Stimulated activated CD8-positive, alpha-beta memory T cell treated with anti-CD3 and anti-CD28 coated beads, Interleukin-12 subunit alpha, Interleukin-12 subunit beta, amount 100 ng/mL, for 4 hours (primary cell): Measurements from ENCODE around the gene PLAC1.

ENCODE experiments used
- DNase-seq: peaks from one replicate; pipeline ENCODE4 v3.0.0-alpha.2; 2020; ENCODE audit warnings: low read depth

The PLAC1 gene

DNA sequence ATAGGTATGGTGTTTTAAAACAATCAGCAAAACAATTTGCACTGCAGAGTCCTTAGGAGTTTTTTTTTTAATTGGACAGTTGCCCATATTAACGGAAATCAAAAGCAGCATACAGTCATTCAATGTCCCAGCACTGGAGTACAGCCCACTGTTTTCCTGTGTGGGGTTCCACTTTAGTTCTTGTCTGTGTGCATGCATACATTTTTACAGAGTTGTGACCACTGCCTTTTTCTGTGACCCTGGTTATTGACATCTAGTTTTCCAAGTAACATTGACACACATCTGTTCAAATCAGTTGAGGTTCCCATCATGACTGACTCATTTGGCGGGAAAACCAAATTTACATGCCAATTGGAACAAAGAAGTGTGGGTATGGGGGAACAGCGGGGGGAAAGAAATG, 115.0 kb downstream of the PLAC1 start:
- no peak for DNase-seq

DNA sequence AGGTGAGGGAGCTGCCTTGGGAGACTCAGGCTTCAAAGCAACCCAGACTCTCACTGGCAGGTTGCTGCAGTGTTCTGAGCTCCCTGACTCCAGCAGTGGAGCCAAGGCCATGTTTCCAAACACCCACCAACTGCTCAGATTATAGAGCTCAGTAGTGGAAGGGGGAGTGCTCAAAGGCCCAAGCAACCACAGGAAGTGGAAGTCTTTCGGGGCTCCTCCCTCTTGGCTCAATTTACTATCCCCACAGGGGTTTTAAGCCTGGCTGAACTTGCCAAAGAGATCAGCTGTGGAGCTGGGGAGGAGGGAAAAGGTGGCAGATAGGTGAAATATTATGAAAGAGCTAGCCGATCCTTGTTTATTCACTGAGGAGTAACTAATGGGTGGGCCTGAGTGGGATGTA, 115.8 kb downstream of the PLAC1 start:
- DNase-seq = no peak

DNA sequence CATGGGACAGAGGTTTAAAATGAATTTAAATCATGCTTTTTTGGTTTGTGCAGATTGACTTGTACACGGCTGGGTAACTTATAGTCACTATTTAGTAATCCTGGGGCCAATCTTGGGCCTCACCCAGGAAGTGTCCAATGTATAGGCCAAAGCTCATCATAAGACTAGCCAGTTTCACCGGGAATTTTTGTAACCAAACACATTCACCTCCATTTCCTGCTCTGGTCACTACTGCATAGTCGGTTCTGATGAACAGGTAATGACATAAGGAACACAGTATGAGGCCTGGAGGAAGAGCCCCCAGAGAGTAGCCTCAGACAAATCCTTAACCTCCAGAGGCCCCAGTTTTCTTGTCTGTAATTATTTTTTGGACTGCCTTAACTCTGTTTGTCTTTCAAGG, 116.4 kb downstream of the PLAC1 start:
- DNase-seq = no peak

DNA sequence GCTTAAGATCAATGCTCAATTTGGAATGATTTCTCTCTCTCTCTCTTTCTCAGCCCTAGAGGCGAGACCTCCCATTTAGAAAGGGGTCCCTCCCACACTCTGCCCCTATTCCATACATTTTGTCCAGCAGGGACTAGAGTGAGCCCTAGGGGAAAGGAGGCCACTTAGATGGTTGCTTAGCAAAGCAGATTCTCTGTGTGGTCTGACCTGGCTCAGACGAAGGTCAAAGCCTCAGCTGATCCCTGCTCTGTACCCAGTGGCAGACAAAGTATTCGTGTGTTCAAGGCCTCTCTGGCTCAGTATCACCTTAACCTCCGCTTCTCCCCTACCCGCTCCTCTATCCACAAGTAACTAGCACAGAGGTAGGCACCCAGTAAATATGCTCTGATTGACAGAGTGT, 120.0 kb downstream of the PLAC1 start:
- DNase-seq = no peak

DNA sequence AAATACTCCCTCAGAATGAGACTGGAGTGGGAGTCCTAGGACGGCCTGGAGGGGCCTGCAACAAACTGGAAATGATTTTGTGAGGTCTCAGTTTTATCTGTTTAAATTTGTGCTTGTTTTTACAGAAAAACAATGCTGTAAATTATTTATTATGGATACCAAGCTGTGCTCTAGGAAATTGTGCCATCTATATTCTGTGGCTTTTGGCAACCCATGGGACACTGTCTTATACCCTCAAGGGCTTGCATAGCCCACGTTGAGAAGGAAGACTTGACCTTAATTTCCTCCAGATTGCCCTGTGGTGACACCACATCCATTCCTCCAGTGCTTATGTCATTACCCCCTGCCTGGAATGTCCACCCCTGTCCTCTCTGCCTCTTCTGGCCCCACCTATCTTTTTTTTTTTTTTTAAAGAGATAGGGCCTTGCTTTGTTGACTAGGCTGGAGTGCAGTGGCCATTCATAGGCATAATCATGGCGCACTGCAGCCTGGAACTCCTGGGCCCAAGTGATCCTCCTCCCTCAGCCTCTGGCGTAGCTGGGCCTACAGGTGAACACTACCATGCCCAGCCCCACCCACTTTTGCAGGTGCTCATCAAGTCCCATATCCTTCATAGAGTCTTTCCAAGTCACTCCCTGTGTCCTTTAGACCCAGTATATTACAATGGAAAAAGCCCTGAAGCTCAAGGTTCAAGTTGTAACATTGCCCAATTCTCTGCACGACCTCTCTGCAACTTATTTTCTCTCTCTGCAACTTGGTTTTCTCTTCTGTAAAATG, 120.9 kb downstream of the PLAC1 start:
- no peak for DNase-seq

DNA sequence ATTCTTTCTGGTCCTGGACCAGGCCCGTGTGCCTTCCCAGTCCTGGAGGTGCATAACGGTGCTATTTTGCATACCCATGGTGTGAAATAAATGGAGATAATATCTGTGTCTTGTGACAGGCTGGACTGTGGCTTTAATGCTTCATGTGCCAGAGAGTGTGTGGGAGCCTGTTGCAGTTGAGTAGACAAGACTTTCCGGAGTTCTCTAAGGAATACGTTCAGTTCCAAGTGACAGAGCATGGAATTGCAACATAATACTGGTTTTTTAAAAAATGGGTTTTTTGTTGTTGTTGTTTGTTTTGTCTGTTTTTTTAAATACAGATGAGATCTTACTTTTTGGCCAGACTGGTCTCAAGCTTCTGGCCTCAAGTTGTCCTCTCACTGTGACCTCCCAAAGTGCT, 124.3 kb downstream of the PLAC1 start:
- DNase-seq = no peak

DNA sequence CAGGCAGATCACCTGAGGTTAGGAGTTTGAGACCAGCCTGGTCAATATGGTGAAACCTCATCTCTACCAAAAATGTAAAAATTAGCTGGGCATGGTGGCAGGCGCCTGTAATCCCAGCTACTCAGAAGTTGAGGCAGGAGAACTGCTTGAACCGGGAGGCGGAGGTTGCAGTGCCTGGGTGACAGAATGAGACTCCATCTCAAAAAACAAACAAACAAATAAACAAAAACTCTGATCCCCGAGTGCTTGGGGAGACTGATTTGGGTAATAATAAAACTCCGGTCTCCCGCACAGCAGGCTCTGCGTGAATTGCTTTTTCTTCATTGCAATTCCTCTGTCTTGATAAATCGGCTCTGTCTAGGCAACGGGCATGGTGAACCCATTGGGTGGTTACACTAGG, 124.9 kb downstream of the PLAC1 start:
- DNase-seq = no peak

DNA sequence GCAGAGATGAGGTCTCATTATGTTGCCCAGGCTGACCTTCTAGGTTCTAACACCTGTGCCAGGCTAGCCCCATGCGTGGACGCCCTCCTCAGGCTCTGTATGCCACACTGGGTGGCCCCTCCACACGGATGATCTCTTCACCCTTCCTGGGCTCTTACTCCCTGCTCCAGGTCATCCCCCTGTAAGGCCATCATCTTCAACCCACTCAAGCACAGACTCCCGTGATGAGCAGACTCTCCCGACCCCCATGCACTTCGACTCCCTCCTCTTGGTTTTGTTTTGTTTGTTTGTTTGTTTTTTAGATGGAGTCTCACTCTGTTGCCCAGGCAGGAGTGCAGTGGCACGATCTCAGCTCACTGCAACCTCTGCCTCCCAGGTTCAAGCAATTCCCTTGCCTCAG, 127.4 kb downstream of the PLAC1 start:
- DNase-seq = no peak

DNA sequence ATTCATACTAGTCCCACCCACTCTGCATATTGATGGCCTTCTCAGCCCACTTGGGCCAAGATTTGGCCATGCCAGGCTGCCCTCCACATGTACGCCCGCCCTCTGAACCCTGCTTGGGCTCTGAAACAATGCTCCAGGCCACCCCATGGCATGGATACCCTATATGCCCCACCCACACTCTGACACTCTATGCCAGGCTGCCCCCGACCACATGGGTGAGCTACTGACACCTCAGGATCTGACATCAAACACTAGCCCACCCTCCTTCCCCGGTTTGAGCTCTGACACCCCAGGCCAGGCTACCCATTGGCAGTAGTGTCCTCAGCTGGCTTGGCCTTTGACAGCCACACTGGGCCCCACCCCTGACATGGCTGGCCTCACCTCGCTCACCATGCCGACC, 128.8 kb downstream of the PLAC1 start:
- no peak for DNase-seq

DNA sequence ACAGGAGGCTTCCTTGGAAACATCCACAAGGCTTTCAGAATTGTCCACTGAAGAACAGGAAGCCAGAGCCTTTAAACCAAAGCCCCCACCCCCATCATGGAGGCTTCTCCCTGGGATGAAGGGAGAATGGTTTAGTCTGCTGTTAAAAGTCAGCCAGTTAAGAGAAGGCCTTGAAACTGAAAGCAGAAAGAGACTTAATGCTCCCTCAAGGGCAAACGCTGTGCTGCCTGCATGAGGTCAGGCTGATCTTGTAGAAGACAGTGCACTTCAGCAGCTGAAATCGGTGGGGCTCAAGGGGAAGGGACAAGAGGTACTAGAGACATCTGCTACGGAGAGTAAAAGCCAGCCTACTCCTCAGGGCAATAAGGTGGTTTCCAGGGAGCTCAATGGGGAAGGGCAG, 129.3 kb downstream of the PLAC1 start:
- DNase-seq = no peak

DNA sequence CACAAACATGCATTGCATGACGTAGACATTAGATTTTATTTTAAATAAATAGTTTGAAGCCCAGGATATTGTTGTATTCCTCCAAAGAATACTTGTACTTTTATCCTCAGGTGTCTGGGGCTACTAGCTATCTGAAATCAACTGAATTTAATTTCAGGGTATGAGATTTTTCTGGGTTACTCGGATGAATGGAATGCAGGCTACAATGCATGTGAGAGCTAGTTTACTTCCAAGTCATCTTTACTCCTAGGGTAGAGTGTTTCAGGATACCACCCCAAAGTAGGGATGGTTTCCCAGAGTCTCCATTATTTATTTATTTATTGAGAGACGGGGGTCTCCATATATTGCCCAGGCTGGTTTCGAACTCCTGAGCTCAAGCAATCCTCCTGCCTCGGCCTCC, 131.9 kb downstream of the PLAC1 start:
- no peak for DNase-seq

DNA sequence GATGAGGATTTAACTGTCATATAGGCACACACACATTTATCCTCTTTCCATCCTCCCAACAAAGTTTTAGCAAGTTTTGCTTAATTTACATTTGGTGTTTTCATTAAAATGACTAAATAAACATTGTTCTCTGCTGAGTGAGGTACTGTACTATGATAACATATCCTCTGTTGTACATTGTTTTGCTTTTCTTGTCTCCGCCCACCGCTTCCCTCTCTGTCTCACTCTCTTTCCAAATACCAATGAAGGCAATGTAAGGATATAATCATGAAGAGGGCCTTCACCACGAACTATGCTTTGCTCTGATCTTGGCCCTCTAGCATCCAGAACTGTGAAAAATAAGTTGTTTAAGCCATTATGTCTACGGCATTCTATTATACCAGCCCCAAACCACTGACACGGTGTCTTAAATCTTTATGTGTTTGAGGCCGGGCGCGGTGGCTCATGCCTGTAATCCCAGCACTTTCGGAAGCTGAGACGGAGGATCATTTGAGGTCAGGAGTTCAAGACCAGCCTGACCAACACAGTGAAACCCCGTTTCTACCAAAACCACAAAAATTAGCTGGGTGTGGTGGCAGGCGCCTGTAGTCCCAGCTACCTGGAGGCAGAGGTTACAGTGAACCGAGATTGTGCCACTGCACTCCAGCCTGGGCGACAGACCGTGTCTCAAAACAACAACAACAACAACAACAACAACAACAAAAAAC, 133.0 kb downstream of the PLAC1 start:
- no peak for DNase-seq

DNA sequence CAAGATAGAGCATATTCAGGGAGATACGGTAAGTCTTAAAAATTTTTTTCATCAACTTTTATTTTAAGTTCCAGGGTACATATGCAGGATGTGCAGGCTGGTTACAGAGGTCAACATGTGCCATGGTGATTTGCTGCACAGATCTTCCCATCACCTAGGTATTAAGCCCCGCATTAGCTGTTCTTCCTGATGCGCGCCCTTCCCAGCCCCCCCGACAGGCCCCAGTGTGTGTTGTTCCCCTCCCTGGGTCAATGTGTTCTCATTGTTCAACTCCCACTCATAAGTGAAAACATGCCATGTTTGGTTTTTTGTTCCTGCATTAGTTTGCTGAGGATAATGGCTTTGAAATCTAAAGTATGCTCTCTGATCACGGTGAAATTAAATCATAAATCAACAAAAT, 134.1 kb downstream of the PLAC1 start:
- DNase-seq = no peak

DNA sequence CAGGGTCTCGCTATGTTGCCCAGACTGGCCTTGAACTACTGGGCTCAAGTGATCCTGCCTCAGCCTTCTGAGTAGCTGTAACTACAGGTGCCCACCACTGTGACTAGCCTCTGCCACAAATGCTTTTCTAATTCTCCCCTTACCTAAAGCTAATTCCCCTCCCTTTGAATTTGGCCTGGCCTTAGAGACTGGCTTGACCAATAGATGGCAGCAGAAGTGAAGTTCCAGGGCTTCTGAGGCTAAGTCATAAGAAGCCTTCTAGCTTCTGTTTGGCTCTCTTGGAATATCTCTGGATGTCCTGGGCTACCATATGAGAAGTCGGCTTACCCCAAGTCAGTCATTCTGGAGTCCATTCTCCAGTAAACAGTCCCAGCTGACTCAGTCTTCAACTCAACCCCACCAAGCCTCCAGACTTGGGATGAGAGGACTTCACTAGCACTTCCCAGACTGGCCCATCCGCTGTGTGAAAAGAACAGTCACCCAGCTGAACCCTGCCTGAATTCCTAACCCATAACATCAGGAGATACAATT, 137.3 kb downstream of the PLAC1 start:
- no peak for DNase-seq
